Activated CD4-positive, alpha-beta T cell treated with anti-CD3 and anti-CD28 coated beads, Interleukin-2, amount 50 U/mL, for 24 hours (primary cell): ENCODE data around the gene SYT14.
"Not testable (repeated sequence)": the region's sequence is repeated elsewhere in the genome, so short reads cannot be mapped to it uniquely, and the experiment has no call there.

Experiments
- DNase-seq, 2 donors: peaks; one replicate each; pipeline ENCODE4 v3.0.0-alpha.2; 2020; ENCODE audit warnings: low read depth in 1 of 2, low spot score in 1 of 2

SYT14 gene

GRCh38 chr1:210104103-210104502 lies 166.1 kb downstream of the SYT14 start:
- DNase-seq = no peak

DNA sequence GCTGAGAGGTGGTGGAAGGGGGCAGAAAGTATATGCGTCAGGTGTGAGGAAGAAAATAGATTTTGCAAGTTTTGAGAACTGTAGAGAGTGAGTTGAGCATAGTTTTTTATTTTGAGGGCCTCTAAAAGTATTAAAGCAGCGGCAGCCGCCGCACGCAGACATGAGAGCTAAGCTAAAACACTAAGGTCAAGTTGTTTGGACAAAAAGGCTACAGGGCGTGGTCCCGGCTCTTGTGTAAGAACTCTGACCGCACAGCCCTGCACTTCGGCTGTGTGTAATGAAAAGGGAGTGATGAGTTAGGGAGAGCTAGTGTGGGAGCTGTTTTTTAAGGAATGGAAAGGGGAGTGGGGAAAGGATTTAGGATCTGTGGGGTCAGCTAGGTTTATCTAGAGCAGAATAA lies 174.9 kb downstream of the SYT14 start:
- DNase-seq = not testable (repeated sequence)

GRCh38 chr1:210117198-210117597 lies 179.2 kb downstream of the SYT14 start:
- no peak for DNase-seq

DNA sequence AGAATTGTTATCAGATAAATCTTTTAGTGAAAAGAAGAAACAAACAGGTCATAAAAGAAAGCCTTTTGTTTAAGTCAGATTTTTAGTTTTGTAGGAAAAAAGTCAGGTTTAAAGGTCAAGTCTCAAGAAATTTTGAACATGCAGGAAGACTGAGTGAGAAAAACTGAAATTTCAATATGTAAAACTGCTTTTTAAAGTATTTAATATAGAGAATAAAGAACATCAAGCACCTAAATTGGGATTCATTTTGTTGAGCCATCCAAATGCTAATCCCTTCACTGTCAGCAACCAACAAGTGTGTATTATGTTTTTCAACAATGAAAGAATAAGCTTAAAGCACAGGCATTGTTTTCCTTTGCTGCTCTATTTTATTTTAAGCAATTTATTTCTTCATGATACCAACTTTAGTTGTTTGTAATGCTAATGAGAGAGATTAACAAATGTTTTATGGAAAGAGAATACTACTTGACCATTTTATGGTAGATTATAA lies 179.7 kb downstream of the SYT14 start:
- DNase-seq = no peak

- DNase-seq = no peak
Observed at GRCh38 chr1:210123383-210123782, 185.4 kb downstream of the SYT14 start.

DNA sequence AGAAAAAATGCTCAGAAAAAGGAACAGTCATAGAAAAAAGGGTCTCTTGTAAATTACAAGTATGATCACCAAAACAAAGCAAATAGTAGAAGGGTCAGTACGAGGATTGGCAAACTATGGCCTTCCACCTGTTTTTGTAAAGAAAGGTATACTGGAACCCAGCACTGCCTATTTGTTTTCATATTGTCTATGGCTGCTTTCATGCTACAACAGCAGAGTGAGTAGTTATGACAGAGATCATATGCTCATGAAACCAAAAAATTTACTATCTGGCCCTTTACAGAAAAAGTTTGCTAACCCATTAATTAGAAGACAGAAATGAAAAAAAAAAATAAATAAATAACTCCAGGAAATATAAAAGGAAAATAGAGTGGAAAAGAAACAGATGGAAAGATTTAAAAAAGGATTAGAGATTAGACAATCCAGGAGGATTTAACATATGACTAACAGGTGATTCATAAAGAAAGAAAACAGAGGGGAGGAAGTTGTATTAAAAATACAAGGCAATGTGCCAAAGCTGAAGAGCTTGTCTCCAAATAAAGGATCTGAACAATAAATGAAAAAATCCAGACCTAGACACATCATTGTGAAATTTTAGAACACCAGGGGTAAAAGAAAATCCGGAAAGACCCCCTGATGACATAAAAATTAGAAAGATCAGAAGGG lies 186.0 kb downstream of the SYT14 start:
- DNase-seq = no peak

GRCh38 chr1:210124736-210125135 lies 186.7 kb downstream of the SYT14 start:
- no peak for DNase-seq

GRCh38 chr1:210125143-210125542 lies 187.1 kb downstream of the SYT14 start:
- DNase-seq = no peak

- no peak for DNase-seq
Observed at GRCh38 chr1:210129092-210129491, 191.1 kb downstream of the SYT14 start.

GRCh38 chr1:210129759-210130158 lies 191.7 kb downstream of the SYT14 start:
- no peak for DNase-seq

DNA sequence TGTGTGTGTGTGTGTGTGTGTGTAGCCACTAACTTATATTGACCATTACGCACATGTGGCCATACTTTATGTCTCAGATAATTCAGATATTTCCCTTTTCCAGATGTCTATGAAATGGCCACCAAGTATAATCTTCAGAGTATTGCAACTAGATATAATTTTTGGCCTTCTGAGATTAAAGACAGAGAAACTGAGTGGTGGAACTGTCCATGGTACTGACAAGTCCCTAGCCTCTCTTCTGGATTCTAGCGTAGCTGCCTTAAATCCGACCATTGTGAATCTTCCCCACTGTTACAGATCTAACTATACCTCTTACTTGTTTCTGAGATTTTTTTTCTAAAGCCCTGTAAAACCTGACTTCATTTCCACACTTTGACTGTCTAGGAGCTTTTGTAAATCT lies 194.6 kb downstream of the SYT14 start:
- no peak for DNase-seq

- DNase-seq = peak in 1 of 2 donors; percentile 14
Observed at GRCh38 chr1:210143465-210144062, 205.5 kb downstream of the SYT14 start.

- no peak for DNase-seq
Observed at GRCh38 chr1:210144736-210145135, 206.7 kb downstream of the SYT14 start.

DNA sequence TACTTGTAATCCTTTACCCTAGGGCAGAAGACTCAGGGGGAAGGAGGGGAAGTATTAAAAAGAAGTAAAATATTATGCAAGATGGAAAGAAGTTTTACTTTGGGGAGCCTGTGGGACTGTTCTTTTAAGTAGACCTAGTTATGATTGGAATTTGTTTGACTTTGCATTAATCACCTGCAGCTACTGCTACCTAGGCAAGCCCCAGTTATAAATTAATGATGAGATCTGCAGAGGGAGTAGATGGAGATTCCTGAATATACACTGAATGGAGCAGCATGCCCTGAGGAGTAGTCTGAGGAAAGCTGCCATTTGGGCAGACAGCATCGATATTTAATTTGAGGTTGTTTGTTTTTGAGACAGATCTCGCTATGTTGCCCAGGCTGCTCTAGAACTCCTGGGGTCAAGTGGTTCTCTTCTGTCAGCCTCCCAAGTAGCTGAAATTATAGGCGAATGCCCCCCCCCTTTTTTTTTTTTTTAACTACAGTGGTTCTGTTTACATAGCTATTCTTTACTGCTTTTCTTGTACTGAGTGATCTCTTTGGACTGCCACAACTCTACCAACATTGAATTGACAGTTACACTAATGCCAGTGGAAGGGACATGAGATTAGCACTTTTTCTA lies 213.1 kb downstream of the SYT14 start:
- no peak for DNase-seq

DNA sequence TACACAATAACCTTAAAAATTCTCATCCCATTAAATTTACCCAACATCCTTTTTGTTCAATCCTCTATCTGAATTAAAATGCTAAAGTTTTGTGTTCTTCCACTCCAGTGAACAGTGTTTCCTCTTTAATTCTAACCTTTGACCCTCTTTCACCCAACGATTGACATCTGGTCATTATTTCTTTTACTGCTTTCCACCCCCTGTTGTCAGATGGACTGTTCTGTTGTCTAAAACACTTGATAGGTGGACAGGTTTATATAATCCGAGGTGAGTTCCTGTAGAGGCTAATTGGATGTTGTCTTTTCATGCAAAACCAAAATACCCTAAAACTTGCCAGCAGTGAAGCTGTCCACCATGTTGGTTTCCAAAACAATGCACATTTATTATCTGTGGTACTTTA lies 221.2 kb downstream of the SYT14 start:
- no peak for DNase-seq

DNA sequence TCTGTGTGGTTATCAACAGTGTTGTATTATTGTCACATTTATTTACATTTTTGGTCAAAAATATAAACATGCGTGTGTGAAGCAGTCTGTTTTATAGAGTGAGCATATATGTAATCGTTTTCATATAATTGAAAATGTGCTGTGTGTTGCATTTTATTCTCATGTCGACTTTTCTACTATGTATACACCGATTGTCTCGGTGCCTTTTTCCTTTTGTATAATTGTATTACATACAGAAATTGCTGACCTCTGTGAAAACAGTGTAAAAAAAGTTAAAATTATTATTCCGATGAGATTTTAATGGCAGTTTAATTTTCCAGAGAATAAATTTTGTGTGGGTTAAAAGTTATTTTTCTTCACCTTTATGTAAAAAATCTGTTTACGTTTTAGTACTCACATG lies 232.2 kb downstream of the SYT14 start:
- no peak for DNase-seq

GRCh38 chr1:210174133-210174532 lies 236.1 kb downstream of the SYT14 start:
- DNase-seq = no peak

GRCh38 chr1:210185063-210185462 lies 247.0 kb downstream of the SYT14 start:
- DNase-seq = no peak

DNA sequence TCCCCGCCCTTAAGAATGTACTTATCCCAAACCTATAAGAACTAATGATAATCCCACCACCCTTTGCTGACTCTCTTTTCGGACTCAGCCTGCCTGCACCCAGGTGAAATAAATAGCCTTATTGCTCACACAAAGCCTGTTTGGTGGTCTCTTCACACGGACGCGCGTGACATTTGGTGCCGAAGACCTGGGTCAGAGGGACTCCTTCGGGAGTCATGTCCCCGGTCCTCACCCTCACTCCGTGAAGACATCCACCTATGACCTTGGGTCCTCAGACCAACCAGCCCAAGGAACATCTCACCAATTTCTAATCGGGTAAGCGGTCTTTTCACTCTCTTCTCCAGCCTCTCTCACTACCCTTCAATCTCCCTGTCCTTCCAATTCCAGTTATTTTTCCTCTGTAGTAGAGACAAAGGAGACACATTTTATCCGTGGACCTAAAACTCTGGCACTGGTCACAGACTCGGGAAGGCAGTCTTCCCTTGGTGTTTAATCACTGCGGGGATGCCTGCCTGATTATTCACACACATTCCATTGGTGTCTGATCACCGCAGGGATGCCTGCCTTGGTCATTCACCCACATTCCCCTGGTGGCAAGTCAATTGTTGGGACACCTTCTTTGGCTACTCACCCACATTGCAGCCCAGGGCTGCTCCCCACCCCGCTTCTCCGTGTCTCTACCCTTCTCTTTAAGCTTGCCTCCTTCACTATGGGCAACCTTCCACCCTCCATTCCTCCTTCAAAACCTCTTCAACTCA lies 250.0 kb downstream of the SYT14 start:
- DNase-seq = not testable (repeated sequence)

DNA sequence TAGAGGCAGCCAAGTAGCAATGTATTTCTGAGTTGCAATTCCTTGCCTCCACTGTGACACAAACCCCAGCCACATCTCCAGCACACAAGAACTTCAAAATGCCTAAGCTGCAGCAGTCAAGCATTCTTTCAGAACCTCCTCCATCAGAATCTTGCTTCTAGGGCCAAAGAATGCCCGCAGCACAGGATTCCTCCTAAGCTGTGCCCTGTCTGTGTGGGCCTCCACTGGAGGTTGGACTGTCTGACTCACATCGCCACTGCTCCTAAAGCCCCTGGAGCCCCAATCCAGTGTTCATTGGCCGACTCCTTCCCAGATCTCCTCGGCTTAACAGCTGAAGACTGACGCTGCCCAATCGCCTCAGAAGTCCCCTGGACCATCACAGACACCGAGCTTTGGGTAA lies 251.4 kb downstream of the SYT14 start:
- no peak for DNase-seq

GRCh38 chr1:210195635-210196160 lies 257.7 kb downstream of the SYT14 start:
- no peak for DNase-seq
